ENCODE results near the gene CPPED1.

GRCh38 chr16:12802661-12803060, 1.0 kb downstream of the CPPED1 start:
- TF ChIP-seq CTCF (IDR thresholded peaks at IDR 0.05) = no peak
- no peak for TF ChIP-seq ZFX (IDR thresholded peaks at IDR 0.05; ENCODE audit: borderline replicate concordance)
